ENCODE measurements around the gene HHEX.
A peak's percentile ranks its signal among the peaks of the same experiment; 100 is the strongest.

GRCh38 chr10:92699518-92700381 is 10.0 kb downstream of the HHEX start:
- TF ChIP-seq CTCF (IDR thresholded peaks at IDR 0.05) = peak in 1 of 4 experiments; percentile 35
- TF ChIP-seq EP300 (IDR thresholded peaks at IDR 0.05) = no peak
- TF ChIP-seq POLR2A (IDR thresholded peaks at IDR 0.05) = no peak
- no peak for TF ChIP-seq POLR2AphosphoS5 (IDR thresholded peaks at IDR 0.05)
